GM20431 (cell line): Measurements from ENCODE around the gene SCTR.

Experiments
- in situ Hi-C: fragments of 300-500 bp; cut with MseI, MboI; formaldehyde crosslinking; loops from one replicate; pipeline ENCODE4 v1.15.0; 2020; ENCODE audit warnings: low sequenced_read_pairs; ENCODE audit not compliant: unreplicated experiment

Gene SCTR

DNA sequence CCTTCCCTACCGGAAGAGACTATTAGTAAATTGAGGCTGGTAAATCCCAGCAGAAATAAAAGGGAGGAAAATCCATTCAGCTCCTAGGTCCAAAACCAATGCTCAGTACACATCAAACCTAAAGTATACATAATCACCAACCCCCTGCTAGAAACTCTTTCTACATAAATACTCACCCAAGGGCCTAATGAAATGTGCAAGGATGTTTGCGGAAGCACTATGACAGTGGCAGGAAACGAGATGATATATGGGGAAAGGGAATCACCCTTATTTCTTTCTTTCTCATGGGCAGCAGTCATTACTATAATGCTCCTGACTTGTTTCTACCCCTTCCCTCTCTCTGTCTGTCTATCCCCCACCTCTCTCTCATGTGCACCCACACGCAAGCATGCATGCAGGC, 1.3 kb upstream of the SCTR start:
- in situ Hi-C loops: no loop called here

- in situ Hi-C loops: no loop called here
Measured at GRCh38 chr2:119523383-119523951, 816 bp downstream of the SCTR start.

- in situ Hi-C loops: no loop called here
Measured at GRCh38 chr2:119522671-119523070, 1.6 kb downstream of the SCTR start.

DNA sequence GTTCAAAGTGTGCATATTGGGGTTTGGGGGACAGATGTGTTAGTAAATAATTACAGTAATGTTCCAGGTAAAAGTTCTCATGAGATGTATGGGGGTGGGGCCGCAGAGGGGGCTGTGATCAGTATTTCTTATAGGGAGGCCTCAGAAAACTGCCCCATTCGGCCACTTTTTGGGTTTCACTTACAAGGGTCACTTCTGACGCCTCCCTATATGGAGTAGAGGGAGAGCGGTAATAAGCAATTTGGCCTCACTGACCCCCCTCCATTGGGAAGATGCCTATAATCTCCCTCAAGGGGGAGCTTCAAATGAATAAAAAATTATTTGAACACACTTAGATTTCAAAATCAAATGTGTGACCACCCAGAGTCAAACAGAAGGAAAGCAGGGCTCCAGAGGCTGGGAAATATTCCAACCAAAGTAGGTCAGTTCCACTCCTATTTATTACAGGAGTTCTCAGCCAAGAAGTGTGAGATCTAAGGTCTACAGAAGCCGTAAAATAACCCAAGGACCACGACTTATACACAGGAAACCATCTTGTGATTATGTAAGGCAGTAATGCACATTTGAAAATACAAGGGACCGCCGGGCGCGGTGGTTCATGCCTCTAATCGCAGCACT, 2.7 kb downstream of the SCTR start:
- in situ Hi-C loops: no loop called here

DNA sequence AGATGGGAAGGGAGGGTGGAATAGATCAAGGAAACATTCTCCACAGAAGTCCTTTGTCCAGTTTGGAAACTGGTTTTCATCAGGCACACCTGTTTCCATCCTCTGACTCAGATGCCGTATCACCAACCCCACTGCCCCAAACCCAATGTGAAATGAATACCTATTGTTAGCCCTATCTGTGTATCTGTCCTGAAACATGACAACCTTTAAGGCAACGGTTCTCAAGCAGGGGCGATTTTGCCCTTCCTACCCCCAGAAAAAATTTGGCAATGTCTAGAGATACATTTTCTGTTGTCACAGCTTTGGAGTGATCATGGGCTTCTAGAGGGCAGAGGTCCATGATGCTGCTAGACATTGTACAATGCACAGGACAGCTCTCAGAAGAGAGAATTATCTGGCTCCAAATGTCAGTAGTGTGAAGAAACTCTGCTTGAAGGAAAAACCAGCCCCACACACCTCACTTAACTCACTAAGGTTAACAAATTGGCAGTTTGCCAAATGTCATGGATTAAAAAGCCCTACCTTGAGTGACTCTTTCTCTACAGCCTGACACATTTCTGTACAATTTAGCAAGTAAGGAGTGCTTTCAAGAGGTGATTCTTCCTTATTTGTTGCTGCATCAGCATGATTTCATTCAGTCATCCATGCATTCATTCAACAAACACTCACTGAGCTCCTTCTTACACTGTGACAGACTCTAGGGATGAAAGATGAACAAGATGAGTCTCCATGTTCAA, 3.4 kb downstream of the SCTR start:
- in situ Hi-C loops: no loop called here

GRCh38 chr2:119519057-119519408, 5.2 kb downstream of the SCTR start:
- in situ Hi-C loops: no loop called here

DNA sequence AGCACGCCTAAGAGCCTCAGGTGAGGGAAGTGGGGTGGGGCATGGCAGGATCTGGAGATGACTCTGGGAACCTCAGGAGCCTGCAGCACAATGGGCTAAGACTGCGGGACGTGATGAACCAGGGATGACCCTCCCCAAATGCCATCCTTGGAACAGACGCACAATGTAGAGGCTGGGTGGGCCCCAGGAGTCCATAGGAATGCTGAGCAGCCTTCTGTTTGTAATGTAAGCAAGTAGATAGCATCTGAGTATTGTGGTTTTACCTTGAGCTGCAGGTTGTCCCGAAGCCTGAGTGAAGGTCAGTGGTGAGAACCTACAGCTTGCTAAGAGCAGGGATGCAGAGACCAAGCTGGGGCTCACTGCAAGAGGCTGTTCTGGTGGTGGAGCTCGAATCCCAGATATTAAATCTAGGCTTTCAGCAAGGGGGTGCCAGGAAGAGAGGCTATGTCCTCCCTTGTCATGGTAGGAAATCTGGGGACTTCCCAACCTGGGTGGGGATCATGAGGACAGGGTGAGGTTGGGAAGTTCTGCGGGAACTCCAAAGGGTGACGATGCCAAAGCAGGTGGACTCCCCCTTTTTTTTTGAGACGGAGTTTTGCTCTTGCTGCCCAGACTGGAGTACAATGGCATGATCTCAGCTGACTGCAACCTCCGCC, 5.8 kb downstream of the SCTR start:
- in situ Hi-C loops: no loop called here

GRCh38 chr2:119517433-119517832, 6.8 kb downstream of the SCTR start:
- in situ Hi-C loops: no loop called here

GRCh38 chr2:119516121-119516520, 8.2 kb downstream of the SCTR start:
- in situ Hi-C loops: no loop called here

GRCh38 chr2:119513832-119514231, 10.5 kb downstream of the SCTR start:
- in situ Hi-C loops: no loop called here

- in situ Hi-C loops: no loop called here
Measured at GRCh38 chr2:119512946-119513345, 11.3 kb downstream of the SCTR start.

DNA sequence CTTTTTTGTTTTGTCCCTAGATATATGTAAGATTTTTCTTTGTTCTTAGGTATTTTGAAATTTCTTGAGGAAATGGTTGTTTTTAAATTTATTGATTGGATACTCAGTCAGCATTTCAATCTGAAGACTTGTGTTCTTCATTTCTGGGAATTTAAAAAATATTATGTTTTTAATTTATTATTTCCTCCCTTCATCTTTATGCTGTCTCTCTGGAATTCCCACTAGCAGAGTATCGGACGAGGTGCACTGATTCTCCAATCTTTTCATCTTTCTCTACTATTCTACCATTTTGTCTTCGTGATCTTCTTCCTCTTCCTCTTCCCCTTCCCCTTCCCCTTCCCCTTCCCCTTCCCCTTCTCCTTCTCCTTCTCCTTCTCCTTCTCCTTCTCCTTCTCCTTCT, 12.3 kb downstream of the SCTR start:
- in situ Hi-C loops: no loop called here

DNA sequence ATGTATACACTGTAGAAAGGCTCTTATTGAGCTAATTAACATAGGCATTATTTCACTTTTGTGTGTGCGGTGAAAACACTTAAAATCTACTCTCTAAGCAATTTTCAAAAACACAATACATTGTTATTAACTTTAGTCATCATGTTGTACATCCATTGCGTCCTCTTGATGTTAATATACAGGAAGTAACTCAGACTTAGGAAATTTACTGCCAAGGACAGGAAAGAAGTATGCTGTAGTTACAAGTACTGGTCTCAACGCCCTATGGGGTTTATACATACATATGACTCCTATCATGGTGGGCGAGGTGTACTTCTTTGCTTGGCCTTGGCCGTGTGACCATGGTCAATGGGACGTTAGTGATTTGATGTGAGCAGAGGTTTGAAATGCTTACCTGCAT, 15.5 kb downstream of the SCTR start:
- in situ Hi-C loops: no loop called here

DNA sequence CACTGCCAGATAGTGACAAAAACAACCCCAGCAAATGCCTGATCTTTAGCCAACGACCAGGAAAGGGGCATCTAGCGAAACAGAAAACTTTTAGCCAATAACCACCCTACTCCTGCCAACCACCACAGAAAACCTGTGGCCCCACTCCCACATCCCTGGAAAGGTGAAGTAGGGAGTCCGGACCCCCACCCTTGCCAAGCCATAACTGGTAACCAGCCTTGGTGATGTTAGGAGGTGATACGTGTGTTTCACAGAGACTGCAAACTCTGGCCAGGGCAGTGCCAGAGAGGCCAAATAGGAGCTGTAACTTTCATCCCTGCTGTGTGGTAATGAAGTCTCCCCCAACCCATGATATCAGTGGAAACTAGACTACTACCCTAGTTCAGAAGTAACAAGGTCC, 27.6 kb downstream of the SCTR start:
- in situ Hi-C loops: no loop called here

DNA sequence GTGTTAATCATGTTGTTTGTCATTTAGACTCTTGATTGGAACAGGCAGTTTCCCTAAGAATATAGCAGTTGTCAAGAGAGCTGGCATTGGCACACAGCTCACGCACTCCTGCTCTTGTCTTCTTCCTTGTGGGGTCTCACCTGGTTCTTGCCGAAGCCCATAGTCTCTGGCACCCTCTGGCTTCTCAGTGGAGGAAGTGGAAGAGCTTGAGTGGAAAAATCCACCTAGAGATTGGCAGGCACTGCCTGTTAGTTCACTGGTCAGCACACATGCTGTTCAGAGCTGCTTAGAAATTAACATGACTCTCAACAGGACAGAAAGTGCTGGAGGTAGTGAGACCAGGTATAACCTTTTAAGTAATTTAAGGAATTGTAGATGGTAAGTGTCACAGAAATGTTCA, 28.3 kb downstream of the SCTR start:
- in situ Hi-C loops: no loop called here

DNA sequence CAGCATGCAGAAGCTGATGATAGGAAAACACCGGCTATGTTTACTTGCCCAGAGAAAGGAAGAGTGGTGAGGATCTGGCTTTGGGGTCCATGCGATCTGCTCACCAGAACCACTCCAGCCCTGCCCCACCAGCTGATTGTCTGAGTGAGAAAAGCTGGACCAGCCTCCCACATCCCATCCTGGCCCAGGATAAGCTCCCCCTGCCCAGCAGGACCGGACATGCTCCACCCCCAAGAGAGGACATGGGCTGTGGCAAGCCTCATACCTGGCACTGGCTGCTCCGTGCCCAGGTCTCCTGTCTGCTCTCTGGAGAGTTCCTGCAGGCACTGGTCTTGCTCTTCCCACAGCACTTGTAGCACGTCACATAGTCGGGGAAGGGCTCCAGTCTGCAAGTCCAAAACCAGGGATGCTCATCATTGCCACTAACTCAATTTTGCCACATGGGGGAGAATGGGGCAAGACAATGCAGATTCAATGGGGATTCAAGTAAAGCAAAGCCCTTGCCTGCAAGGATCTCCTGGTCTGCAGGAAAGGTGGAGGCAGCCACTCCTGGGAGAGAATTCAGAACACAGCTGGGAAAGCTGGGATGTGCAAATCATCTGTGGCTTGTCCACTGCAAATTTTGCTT, 30.0 kb downstream of the SCTR start:
- in situ Hi-C loops: no loop called here

GRCh38 chr2:119491776-119492525, 32.3 kb downstream of the SCTR start:
- in situ Hi-C loops: no loop called here

DNA sequence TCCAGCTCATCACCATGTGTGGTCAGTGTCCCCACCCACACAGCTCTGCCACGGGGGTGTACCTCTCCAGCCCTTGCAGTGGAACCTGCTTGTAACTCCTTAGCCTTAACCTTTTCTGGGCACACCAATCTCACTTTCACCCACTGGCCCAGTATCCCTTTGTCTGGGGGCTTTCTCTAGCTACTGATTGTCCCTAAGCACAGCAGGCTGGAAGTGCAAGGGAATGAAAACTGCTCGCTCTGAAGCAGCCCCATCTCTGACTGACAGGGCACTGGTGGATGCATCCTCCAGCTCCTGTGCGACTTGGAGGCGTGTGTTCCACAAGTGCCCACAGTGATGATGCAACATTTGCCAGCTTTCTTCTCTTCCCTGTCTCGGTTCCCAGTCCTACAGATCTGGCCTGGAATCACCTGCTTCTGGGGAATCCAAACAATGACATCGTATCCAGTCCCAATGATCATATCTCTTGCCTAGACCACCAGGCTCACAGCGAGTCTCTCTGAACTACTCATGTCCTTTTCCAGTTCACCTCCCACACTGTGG, 33.6 kb downstream of the SCTR start:
- in situ Hi-C loops: no loop called here

DNA sequence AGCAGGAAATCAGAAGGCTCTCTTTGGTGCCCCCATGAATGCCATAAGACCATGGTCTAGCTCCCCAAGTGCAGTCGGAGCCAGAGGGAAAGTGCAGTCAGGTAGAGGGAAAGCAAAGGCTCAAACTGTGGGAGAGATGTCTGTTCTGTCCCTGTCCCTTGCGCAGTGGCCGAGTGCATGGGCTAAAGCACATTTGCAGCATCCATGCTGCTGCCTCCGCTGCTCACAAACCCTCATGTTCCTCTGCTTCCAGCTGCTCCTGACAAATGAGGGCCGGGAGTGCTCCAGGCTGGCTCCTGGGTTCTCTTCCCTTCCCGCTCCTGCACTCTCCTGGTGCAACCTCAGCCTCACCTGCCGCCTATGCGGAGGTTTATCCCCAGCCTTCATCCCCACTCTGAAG, 34.2 kb downstream of the SCTR start:
- in situ Hi-C loops: no loop called here
